ENCODE measurements around the gene RASA4B. TPM values are rescaled to one million over a fixed set of nuclear protein-coding genes. Genes with fewer than 3 reads are reported as not detected.

RASA4B gene
- total and polyA plus RNA-seq, 10 donors = 16.7 to 50.5 (median 23.6) TPM

GRCh38 chr7:102469972-102470825 is 47.4 kb downstream of the RASA4B start:
- WGBS, 5 donors = 72 to 87% (median 76%) methylated on average over 16 to 20 of the region's 20 CpGs
- no peaks in the 10 kb centered on the region for H3K9me3 ChIP-seq
- H3K27ac ChIP-seq = peak overlapping the region in 1 of 8 donors; percentile 27
- no peak overlapping the region for H3K4me3 ChIP-seq
- H3K4me1 ChIP-seq = peaks cover 9 to 49% (median 17%) of the 10 kb centered on the region in 6 donors
- no peak for TF ChIP-seq POLR2A (IDR thresholded peaks at IDR 0.05)
- TF ChIP-seq CTCF (IDR thresholded peaks at IDR 0.05 in 8 of 11, conservative IDR thresholded peaks at IDR 0.05 in 3 of 11) = no peak
- TF ChIP-seq POLR2AphosphoS5 (IDR thresholded peaks at IDR 0.05) = peak; percentile 39 to 60 (median 46)
- intact Hi-C loops (cut with DNase I; ENCODE audit: low total_unique reads) = no loop called here
- peaks cover 0 to 79% (median 38%) of the 10 kb centered on the region in 6 donors for H3K36me3 ChIP-seq
- no peaks in the 10 kb centered on the region for H3K27me3 ChIP-seq (replicated peaks in 1 of 7)
- DNase-seq = peak; percentile 75

- peaks cover 9 to 53% (median 19%) of the 10 kb centered on the region in 6 donors for H3K4me1 ChIP-seq
- peaks cover 0 to 72% (median 38%) of the 10 kb centered on the region in 6 donors for H3K36me3 ChIP-seq
- 50 to 91% (median 82%) methylated on average over 6 to 24 of the region's 24 CpGs for WGBS, 5 donors
- peak; percentile 74 for DNase-seq
- intact Hi-C loops (cut with DNase I; ENCODE audit: low total_unique reads) = no loop called here
- no peaks in the 10 kb centered on the region for H3K9me3 ChIP-seq
- peak overlapping the region in 1 of 8 donors; percentile 27 for H3K27ac ChIP-seq
- TF ChIP-seq POLR2AphosphoS5 (IDR thresholded peaks at IDR 0.05) = peak in 2 of 3 donors; percentile 28 to 62
- no peak for TF ChIP-seq CTCF (IDR thresholded peaks at IDR 0.05 in 8 of 11, conservative IDR thresholded peaks at IDR 0.05 in 3 of 11)
- H3K27me3 ChIP-seq (replicated peaks in 1 of 7) = no peaks in the 10 kb centered on the region
- no peak overlapping the region for H3K4me3 ChIP-seq
These were observed 48.1 kb downstream of the RASA4B start for GRCh38 chr7:102469351-102469971.

- no peak for TF ChIP-seq CTCF (IDR thresholded peaks at IDR 0.05 in 8 of 11, conservative IDR thresholded peaks at IDR 0.05 in 3 of 11)
- TF ChIP-seq POLR2A (IDR thresholded peaks at IDR 0.05) = no peak
- TF ChIP-seq POLR2AphosphoS5 (IDR thresholded peaks at IDR 0.05) = peak in 1 of 3 donors; percentile 3
- no peaks in the 10 kb centered on the region for H3K9me3 ChIP-seq
- DNase-seq = peak; percentile 76
- H3K36me3 ChIP-seq = peaks cover 0 to 65% (median 38%) of the 10 kb centered on the region in 6 donors
- peaks cover 12 to 60% (median 25%) of the 10 kb centered on the region in 6 donors for H3K4me1 ChIP-seq
- H3K27me3 ChIP-seq (replicated peaks in 1 of 7) = no peaks in the 10 kb centered on the region
- no peak overlapping the region for H3K4me3 ChIP-seq
- no peak overlapping the region for H3K27ac ChIP-seq
- WGBS, 5 donors = 80 to 90% (median 86%) methylated on average over 30 to 40 of the region's 40 CpGs
- intact Hi-C loops (cut with DNase I; ENCODE audit: low total_unique reads) = no loop called here
These were observed 48.9 kb downstream of the RASA4B start for GRCh38 chr7:102468478-102469350.

Measured in spleen (tissue), 11 donors.